ENCODE data around the gene PHLDA2.
A peak's percentile ranks its signal among the peaks of the same experiment; 100 is the strongest.

PHLDA2 gene, protein sequence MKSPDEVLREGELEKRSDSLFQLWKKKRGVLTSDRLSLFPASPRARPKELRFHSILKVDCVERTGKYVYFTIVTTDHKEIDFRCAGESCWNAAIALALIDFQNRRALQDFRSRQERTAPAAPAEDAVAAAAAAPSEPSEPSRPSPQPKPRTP

DNA sequence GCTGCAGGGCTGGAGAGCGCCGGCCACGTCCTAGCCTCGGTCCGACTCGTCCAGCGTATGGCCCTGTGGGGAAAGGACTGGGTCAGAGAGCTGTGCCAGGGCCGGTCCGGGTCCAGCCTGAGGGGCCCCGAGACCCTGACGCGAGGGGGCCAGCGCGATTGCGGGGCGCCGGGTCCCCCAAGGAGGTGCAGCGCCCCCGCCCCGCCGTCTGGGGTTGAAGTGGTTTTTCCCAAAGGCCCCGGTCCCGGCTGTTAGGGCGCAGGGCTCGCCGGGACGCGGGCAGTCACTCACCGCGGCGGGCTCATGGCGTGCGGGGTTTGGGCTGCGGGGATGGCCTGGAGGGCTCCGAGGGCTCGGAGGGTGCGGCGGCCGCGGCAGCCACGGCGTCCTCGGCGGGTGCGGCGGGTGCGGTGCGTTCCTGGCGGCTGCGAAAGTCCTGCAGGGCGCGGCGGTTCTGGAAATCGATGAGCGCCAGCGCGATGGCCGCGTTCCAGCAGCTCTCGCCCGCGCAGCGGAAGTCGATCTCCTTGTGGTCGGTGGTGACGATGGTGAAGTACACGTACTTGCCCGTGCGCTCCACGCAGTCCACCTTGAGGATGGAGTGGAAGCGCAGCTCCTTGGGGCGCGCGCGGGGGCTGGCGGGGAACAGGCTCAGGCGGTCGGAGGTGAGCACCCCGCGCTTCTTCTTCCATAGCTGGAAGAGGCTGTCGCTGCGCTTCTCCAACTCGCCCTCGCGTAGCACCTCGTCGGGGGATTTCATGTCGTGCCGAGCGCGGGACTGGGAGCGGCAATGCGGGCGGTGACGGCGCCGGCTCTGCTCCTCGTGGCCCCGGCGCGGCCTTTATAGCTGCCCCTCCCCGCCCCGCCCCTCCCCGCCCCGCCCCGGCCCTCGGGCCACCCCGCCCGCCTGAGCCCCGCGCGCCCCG lies at the start of gene PHLDA2:
PHLDA2 (minus strand) TSS at position 816 of the 926 bp plus-strand sequence; CDS start at position 760, 56 bp downstream.
- peak; percentile 75 for DNase-seq (ENCODE audit: low spot score)
- in situ Hi-C loops (cut with MboI; ENCODE audit: low pct_unique_long_range_greater_than_20kb, low sequenced_read_pairs, unreplicated experiment), result no loop called here
- TF ChIP-seq, protein P1, sequence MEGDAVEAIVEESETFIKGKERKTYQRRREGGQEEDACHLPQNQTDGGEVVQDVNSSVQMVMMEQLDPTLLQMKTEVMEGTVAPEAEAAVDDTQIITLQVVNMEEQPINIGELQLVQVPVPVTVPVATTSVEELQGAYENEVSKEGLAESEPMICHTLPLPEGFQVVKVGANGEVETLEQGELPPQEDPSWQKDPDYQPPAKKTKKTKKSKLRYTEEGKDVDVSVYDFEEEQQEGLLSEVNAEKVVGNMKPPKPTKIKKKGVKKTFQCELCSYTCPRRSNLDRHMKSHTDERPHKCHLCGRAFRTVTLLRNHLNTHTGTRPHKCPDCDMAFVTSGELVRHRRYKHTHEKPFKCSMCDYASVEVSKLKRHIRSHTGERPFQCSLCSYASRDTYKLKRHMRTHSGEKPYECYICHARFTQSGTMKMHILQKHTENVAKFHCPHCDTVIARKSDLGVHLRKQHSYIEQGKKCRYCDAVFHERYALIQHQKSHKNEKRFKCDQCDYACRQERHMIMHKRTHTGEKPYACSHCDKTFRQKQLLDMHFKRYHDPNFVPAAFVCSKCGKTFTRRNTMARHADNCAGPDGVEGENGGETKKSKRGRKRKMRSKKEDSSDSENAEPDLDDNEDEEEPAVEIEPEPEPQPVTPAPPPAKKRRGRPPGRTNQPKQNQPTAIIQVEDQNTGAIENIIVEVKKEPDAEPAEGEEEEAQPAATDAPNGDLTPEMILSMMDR (IDR thresholded peaks at IDR 0.05; ENCODE audit: extremely low read depth, insufficient read depth, missing control alignments), result no peak

DNA sequence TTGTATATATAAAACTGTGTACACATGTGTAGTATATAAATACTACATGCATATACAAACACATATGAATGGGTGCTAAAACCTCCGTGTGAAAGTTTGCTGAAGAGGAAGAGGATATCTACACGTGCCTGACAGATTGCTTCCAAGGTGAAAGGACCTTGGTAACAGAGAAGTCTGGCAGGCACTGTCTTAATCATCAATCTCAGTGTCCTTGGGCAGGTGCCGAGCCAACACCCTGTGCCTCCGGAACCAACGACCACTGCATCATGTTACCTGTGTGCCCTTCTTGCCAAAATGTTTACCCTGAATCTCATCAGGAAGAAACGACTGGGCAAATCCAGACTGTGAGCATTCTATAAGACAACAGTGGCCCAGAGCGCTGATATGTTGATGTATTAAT lies 47.9 kb upstream of the PHLDA2 start:
- in situ Hi-C loops (cut with MboI; ENCODE audit: low pct_unique_long_range_greater_than_20kb, low sequenced_read_pairs, unreplicated experiment), result no loop called here
- no peak for DNase-seq (ENCODE audit: low spot score)
- TF ChIP-seq, protein P1 (IDR thresholded peaks at IDR 0.05; ENCODE audit: extremely low read depth, insufficient read depth, missing control alignments), result no peak

DNA sequence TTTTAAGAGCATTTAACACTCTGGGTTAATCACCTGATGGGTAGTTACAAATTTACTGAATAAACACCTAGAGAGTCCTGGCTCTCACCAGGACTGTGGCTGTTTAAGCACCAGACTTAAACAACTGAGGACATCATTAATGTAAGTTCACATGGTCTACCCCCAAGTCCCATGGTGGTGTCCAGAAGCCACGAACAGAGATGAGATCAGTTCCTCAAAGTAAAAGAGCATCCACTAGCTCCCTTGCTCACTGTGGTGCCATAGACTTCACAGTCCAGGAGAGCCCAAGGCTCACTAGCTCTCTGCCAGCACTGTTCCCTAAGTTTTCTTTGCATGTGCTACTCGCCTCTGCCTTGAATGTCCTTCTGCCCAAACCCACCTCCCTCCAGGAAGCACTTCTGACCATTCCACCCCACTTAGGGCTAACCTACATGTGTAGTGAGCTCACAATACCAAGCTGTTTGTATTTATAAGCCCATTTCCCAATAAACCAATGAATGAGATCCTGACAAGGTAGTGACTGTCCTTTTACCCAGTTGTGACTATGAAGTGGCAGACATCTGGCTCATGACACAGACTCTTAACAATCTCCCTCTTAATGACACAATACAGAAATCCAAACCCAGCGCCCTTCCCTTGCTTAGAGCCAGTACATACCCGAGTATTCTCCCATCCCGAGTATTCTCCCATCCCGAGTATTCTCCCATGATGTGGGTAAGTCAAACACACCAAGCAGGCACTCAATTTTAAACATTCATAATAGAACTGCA lies 47.3 kb upstream of the PHLDA2 start:
- in situ Hi-C loops (cut with MboI; ENCODE audit: low pct_unique_long_range_greater_than_20kb, low sequenced_read_pairs, unreplicated experiment), result no loop called here
- no peak for DNase-seq (ENCODE audit: low spot score)
- TF ChIP-seq, protein P1 (IDR thresholded peaks at IDR 0.05; ENCODE audit: extremely low read depth, insufficient read depth, missing control alignments), result no peak

DNA sequence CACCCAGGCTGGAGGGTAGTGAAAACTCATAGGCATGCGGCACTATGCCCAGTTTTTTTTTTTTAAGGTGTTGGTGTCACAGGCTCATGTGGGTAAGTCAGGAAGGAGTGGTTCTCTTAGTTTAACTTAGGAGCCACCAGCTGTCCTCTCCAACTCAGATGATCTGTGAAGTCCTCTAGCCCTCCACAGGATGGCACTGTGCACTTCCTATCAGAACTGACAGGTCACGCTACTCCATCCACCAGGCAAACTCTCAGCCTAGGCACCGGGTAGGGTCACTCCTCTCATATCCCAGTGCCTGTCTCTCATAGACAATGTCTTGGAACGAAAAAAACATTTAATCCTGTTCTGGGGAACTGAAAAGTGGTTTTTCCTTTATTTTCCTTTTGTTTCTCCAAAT lies 46.4 kb upstream of the PHLDA2 start:
- TF ChIP-seq, protein P1 (IDR thresholded peaks at IDR 0.05; ENCODE audit: extremely low read depth, insufficient read depth, missing control alignments), result peak; percentile 48
- peak; percentile 36 for DNase-seq (ENCODE audit: low spot score)
- in situ Hi-C loops (cut with MboI; ENCODE audit: low pct_unique_long_range_greater_than_20kb, low sequenced_read_pairs, unreplicated experiment), result no loop called here

DNA sequence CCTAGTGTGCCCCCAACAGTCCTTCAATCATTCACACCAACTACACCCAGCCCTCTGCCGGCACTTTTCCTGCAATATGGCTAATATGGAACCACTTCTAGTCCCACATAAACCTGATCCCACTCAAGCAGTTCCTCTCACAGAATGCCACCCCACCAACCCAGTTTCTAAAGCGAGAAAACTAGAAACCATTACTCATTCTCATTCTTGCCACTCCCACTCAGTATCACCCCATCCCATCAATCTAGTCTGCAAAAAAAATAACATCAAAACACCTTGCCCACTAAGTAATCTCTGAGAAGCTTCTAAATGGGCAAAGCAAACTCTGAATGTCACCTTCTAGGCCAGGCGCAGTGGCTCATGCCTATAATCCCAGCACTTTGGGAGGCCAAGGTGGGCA lies 45.1 kb upstream of the PHLDA2 start:
- TF ChIP-seq, protein P1 (IDR thresholded peaks at IDR 0.05; ENCODE audit: extremely low read depth, insufficient read depth, missing control alignments), result no peak

DNA sequence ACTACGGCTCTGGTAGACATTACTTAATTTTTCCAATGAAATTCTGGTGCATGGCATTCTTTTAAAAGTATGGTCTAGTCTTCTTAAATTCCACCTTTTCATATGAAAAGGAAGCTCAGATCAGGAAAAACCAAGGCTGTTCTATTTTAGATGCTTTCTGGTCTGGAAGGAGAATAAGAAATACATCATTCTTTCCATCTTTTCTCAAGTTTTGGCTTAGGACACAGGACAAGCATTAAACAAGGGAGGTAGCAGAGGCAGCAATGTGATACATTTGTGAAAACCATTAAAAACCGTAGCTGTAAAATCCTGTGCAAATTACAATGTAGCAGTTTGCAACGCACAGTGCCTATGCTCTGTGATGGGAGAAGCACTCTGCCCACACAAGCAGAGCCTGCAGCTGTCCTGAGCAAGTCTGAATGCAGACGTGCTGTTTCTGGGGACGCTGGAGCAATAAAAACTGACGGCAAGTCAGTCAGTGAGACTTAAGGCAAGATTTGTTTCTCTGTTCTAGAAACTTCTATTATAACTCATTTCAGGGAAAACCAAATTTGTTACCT lies 39.2 kb upstream of the PHLDA2 start:
- TF ChIP-seq, protein P1 (IDR thresholded peaks at IDR 0.05; ENCODE audit: extremely low read depth, insufficient read depth, missing control alignments), result no peak
- DNase-seq (ENCODE audit: low spot score), result no peak
- in situ Hi-C loops (cut with MboI; ENCODE audit: low pct_unique_long_range_greater_than_20kb, low sequenced_read_pairs, unreplicated experiment), result no loop called here

More for the DNA sequence above, 45.1 kb upstream of the PHLDA2 start:
- no peak for DNase-seq (ENCODE audit: low spot score)
- in situ Hi-C loops (cut with MboI; ENCODE audit: low pct_unique_long_range_greater_than_20kb, low sequenced_read_pairs, unreplicated experiment), result no loop called here
